Measurements from ENCODE around the gene SH3RF3.

Gene SH3RF3

DNA sequence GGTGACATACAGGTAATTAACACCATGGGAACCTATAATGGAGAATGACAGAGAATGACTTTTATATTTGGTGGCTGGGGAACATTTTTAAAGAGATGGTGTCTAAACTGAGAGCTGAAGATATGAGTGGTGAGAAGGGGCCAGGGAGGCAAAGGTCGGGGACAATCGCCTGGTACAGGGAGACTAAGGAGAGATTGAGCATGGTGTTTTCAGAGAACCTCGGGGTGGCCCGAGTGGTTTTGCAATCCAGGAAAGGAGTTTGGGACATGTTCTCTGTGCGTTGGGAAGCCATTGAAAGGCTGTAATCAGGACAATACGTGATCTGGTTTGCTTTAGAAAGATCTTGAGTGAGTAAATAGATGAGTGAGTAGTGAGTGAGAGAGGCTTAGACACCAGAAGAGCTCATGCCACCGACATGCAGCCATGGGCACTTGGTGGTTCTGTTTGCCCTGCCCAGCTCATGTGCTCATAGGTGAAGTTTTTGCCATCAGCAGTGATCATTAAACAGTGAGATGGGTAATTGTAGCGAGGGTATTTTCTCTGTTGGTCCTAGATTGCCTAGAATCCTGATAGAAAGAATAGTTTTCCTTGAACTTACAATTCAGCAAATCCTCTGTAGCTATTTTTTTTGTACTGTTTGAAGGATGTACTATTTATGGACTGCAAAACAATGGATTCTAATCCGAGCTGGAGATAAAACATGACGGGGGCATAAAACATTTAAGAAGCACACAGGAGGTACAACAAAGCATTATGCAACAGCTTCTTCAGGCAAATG lies 114.7 kb downstream of the SH3RF3 start:
- TF ChIP-seq, protein P1, sequence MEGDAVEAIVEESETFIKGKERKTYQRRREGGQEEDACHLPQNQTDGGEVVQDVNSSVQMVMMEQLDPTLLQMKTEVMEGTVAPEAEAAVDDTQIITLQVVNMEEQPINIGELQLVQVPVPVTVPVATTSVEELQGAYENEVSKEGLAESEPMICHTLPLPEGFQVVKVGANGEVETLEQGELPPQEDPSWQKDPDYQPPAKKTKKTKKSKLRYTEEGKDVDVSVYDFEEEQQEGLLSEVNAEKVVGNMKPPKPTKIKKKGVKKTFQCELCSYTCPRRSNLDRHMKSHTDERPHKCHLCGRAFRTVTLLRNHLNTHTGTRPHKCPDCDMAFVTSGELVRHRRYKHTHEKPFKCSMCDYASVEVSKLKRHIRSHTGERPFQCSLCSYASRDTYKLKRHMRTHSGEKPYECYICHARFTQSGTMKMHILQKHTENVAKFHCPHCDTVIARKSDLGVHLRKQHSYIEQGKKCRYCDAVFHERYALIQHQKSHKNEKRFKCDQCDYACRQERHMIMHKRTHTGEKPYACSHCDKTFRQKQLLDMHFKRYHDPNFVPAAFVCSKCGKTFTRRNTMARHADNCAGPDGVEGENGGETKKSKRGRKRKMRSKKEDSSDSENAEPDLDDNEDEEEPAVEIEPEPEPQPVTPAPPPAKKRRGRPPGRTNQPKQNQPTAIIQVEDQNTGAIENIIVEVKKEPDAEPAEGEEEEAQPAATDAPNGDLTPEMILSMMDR (IDR thresholded peaks at IDR 0.05; ENCODE audit: low read depth, low read length, missing control alignments): no peak
- no peak overlapping the region for H3K4me3 ChIP-seq (ENCODE audit: low read depth, low read length)
- no peak for DNase-seq (ENCODE audit: low read depth)

DNA sequence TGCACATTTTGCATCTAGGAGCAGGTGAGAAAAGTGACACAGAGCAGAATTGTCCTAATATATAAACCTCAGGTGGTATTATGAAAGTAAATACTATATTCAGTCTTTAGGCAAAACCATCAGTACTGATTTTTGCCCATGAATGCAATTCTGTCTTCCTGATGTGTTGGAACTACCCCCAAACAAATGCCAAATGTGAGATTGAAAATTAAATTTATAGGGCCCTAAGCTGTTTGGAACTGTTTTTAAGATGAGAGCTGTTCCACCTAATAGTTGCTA lies 115.2 kb downstream of the SH3RF3 start:
- TF ChIP-seq, protein P1 (IDR thresholded peaks at IDR 0.05; ENCODE audit: low read depth, low read length, missing control alignments): no peak
- no peak for DNase-seq (ENCODE audit: low read depth)
- no peak overlapping the region for H3K4me3 ChIP-seq (ENCODE audit: low read depth, low read length)

DNA sequence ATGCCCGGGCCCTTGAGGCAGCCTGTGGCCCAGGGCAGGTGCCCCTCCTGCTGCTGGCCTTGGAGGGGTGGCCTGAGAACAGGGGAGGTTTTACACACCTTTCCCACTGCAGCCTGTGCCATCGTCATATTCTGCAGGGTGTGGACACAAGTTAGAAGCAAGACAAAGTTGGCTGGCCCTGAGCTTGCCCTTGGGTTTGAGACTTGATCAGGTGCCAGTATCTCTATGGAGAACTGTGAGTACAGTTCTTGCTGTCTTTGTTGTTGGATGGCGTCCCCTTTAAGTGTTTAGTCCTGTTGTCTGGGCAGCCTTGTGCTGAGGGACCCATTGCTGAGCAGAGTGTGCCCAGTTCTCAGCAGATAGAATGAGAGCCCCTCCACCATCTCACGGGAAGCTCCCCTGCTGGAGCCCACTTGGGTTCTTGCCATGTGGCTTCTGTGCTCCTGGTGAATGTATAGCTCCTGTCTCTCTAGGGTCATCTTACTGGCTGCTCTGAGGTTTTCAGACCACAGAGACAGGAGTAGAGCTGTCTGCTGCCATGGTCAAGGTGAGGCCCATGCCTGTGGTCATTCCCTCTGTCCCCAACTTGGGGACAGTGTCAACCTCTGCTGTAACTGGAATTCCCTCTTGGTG lies 115.9 kb downstream of the SH3RF3 start:
- DNase-seq (ENCODE audit: low read depth): no peak
- TF ChIP-seq, protein P1 (IDR thresholded peaks at IDR 0.05; ENCODE audit: low read depth, low read length, missing control alignments): no peak
- no peak overlapping the region for H3K4me3 ChIP-seq (ENCODE audit: low read depth, low read length)

DNA sequence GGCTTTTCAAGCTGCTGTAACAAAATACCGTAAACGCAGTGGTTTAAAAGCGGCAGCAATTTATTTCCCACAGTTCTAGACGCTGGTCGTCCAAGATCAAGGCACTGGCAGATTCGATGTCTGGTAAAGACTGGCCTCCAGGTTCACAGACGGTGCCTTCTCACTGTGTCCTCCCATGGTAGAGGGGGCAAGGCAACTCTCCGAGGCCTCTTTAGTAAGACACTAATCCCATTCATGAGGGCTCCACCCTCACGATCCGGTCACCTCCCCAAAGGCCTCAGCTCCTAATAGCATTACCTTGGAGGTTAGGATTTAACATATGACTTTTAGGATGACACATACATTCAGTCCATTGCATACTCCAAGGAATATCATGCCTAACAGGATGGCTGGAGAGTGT lies 117.2 kb downstream of the SH3RF3 start:
- no peak for DNase-seq (ENCODE audit: low read depth)
- H3K4me3 ChIP-seq (ENCODE audit: low read depth, low read length): no peak overlapping the region

DNA sequence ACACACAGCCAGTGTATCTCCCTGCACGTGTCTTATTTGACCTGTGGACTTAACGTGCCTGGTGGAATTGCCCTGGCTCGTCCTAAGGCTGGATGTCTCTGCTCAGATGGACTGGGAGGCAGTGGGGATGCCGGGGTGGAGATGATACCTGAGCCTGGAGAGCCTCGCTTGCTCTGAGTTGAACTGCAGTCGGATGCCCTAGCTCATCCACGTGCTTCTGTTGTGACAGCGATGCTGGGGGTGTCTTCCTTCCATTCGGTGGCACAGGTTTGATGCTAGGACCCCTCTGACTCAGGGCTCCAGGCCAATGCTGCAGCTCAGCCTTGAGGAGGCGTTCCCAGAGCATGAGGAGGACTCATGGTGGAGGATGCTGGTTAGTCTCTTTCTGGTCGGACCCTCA lies 117.6 kb downstream of the SH3RF3 start:
- no peak for DNase-seq (ENCODE audit: low read depth)
- TF ChIP-seq, protein P1 (IDR thresholded peaks at IDR 0.05; ENCODE audit: low read depth, low read length, missing control alignments): no peak
- no peak overlapping the region for H3K4me3 ChIP-seq (ENCODE audit: low read depth, low read length)

More for the DNA sequence above, 117.2 kb downstream of the SH3RF3 start:
- TF ChIP-seq, protein P1 (IDR thresholded peaks at IDR 0.05; ENCODE audit: low read depth, low read length, missing control alignments): no peak

DNA sequence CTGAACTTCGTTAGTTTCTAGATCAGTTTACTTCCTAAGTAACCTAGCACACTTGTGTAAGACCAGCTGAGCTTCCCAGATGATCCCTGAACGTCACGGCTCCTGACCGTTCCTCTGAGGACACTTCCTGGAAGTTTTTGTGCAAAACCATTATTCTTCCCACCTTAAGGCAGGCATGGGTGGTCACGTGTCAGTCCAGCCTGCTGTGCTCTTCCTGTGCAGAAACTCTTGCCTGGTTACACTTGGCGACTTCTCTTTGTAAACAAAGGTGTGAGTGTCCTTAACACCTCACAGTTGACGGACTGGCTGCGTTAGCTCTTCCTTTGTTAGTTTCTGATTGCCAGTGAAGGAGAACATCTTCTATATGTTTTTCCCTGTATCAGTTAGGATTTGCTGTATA lies 118.3 kb downstream of the SH3RF3 start:
- TF ChIP-seq, protein P1 (IDR thresholded peaks at IDR 0.05; ENCODE audit: low read depth, low read length, missing control alignments): no peak
- H3K4me3 ChIP-seq (ENCODE audit: low read depth, low read length): no peak overlapping the region
- DNase-seq (ENCODE audit: low read depth): no peak

DNA sequence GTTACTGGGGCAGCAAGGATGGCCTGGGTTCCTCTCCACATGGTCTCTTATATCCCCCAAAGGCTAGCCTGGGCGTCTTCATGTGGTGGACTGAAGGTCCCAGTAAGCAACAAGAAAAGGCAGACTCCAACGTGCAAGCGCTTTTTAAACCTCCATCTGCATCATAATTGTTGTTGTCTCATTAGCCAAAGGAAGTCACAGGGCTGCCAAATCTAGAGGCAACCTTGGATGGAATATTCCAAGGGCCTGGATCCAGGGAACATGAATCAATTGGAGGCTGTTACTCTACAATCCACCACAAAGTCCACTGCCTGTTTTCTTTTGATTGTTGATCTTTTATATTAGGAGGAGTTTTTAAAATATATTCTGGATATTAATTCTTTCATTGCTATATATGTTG lies 118.8 kb downstream of the SH3RF3 start:
- H3K4me3 ChIP-seq (ENCODE audit: low read depth, low read length): no peak overlapping the region
- no peak for DNase-seq (ENCODE audit: low read depth)
- TF ChIP-seq, protein P1 (IDR thresholded peaks at IDR 0.05; ENCODE audit: low read depth, low read length, missing control alignments): no peak
